Endothelial cell of umbilical vein (primary cell): ENCODE results near the gene CNTNAP1. TPM values are rescaled to one million over a fixed set of nuclear protein-coding genes. Genes with fewer than 3 reads are reported as not detected.

Experiments
- BruUV-seq: library from RNA; stranded (reverse); fragments of 400-500 nt; replicated peaks from 2 replicates; lab custom pipeline; 2021; lab: Mats Ljungman, UMichigan
- CTCF ChIA-PET: fragments of 300-600, 350-600 bp; sonication (Branson Sonifier 250); formaldehyde crosslinking; loops from one replicate; lab custom pipeline; 2021; ENCODE audit warnings: antibody characterized with exemption, inconsistent platforms; lab: Charles Lee
- POLR2A ChIA-PET: fragments of 300-600, 350-600 bp; sonication (Branson Sonifier 250); formaldehyde crosslinking; loops from one replicate; lab custom pipeline; 2021; ENCODE audit warnings: antibody characterized with exemption, inconsistent platforms; lab: Charles Lee
- DNase-seq: peaks from one replicate; pipeline ENCODE4 v3.0.0-alpha.2; 2011; ENCODE audit warnings: low read depth, low spot score
- FAIRE-seq: peaks from 2 replicates; lab custom pipeline; 2011; peaks lifted over from hg19 to GRCh38; lab: Jason Lieb, UNC
- H2AFZ ChIP-seq: 2 replicates; pipeline ENCODE4 v1.6.0; 2012; ENCODE audit warnings: low read depth, low read length, control low read depth, inconsistent platforms
- H3K27ac ChIP-seq: 2 replicates; pipeline ENCODE4 v1.5.1; 2011; ENCODE audit warnings: low read depth, mild to moderate bottlenecking, control low read depth, low read length, moderate library complexity; ENCODE audit not compliant: insufficient read depth
- H3K27me3 ChIP-seq, 2 experiments: 2 replicates each; pipeline versions ENCODE4 v1.6.0 to v1.6.1; 2011; ENCODE audit warnings: low read length in 2 of 2, mixed read lengths in 1 of 2; ENCODE audit not compliant: control insufficient read depth in 2 of 2, insufficient read depth in 2 of 2
- H3K36me3 ChIP-seq, 2 experiments: 2 replicates in 1 of 2; 3 replicates in 1 of 2; pipeline ENCODE4 v1.5.1; 2011; ENCODE audit warnings: low read length in 2 of 2, mild to moderate bottlenecking in 1 of 2, moderate library complexity in 1 of 2; ENCODE audit not compliant: control insufficient read depth in 2 of 2, insufficient read depth in 2 of 2; ENCODE audit errors: extremely low read depth in 1 of 2
- H3K4me1 ChIP-seq: 3 replicates; pipeline ENCODE4 v1.5.1; 2011; ENCODE audit warnings: mild to moderate bottlenecking, low read length; ENCODE audit not compliant: control insufficient read depth, insufficient read depth; ENCODE audit errors: extremely low read depth
- H3K4me2 ChIP-seq: 2 replicates; pipeline ENCODE4 v1.6.1; 2011; ENCODE audit warnings: low read length, control low read depth, mixed read lengths; ENCODE audit not compliant: insufficient read depth
- H3K4me3 ChIP-seq, 3 experiments: fragments of 200-600 bp in 1 of 3; sonication (generic), shearing (Covaris generic) in 1 of 3; replicated peaks in 1 of 3; 2 replicates each; pipeline ENCODE4 v1.5.1; 2011 to 2016; ENCODE audit warnings: control low read depth in 3 of 3, low read length in 3 of 3, mild to moderate bottlenecking in 2 of 3, inconsistent platforms in 1 of 3, low read depth in 1 of 3, moderate library complexity in 1 of 3; ENCODE audit not compliant: insufficient read depth in 1 of 3
- H3K79me2 ChIP-seq: 2 replicates; pipeline ENCODE4 v1.6.0; 2012; ENCODE audit warnings: low read length, inconsistent platforms; ENCODE audit not compliant: control insufficient read depth, insufficient read depth
- H3K9ac ChIP-seq: replicated peaks from 2 replicates; pipeline ENCODE3; 2011; ENCODE audit warnings: low read length, control low read depth; ENCODE audit not compliant: insufficient read depth; ENCODE audit errors: extremely low read depth
- H3K9me1 ChIP-seq: replicated peaks from 3 replicates; pipeline ENCODE4 v1.6.0; 2011; ENCODE audit warnings: mild to moderate bottlenecking, low read length; ENCODE audit not compliant: control insufficient read depth, insufficient read depth; ENCODE audit errors: extremely low read depth
- H3K9me3 ChIP-seq: replicated peaks from 2 replicates; pipeline ENCODE4 v1.5.1; 2012; ENCODE audit warnings: low read length, inconsistent platforms; ENCODE audit not compliant: control insufficient read depth, insufficient read depth
- H4K20me1 ChIP-seq: replicated peaks from 2 replicates; pipeline ENCODE3; 2011; ENCODE audit warnings: mild to moderate bottlenecking, low read length; ENCODE audit not compliant: control insufficient read depth, insufficient read depth; ENCODE audit errors: extremely low read depth
- EZH2 ChIP-seq: IDR thresholded peaks from 2 replicates; pipeline ENCODE4 v1.6.1; 2012; ENCODE audit warnings: borderline replicate concordance, low read depth, mild to moderate bottlenecking, moderate library complexity, low read length, inconsistent platforms; ENCODE audit not compliant: severe bottlenecking
- FOS ChIP-seq: IDR thresholded peaks from 2 replicates; pipeline ENCODE4 v1.6.1; 2011; ENCODE audit warnings: mild to moderate bottlenecking, low read length, moderate library complexity, borderline replicate concordance; ENCODE audit not compliant: insufficient read depth
- GATA2 ChIP-seq: IDR thresholded peaks from 2 replicates; pipeline ENCODE4 v1.7.0; 2011; ENCODE audit warnings: low read depth, mild to moderate bottlenecking, moderate library complexity, mixed read lengths, low read length; ENCODE audit not compliant: insufficient read length, insufficient read depth
- MAX ChIP-seq: IDR thresholded peaks from 2 replicates; pipeline ENCODE4 v1.6.1; 2011; ENCODE audit not compliant: insufficient read depth, insufficient read length
- MYC ChIP-seq: IDR thresholded peaks from one replicate; pipeline ENCODE4 v1.6.1; 2011; ENCODE audit warnings: mild to moderate bottlenecking, low read depth, low read length
- POLR2A ChIP-seq: IDR thresholded peaks from 2 replicates; pipeline ENCODE4 v1.6.1; 2012; ENCODE audit warnings: low read depth, mild to moderate bottlenecking, control low read depth, low read length
- POLR2AphosphoS5 ChIP-seq: IDR thresholded peaks from 2 replicates; pipeline ENCODE4 v1.6.1; 2012; ENCODE audit warnings: low read depth, mild to moderate bottlenecking, control low read depth, low read length, moderate library complexity; ENCODE audit not compliant: insufficient read depth
- dilution Hi-C: fragments of 300-500 bp; cut with MboI; formaldehyde crosslinking; loops from one replicate; pipeline ENCODE4 v1.15.0; 2019; ENCODE audit warnings: low sequenced_read_pairs; ENCODE audit not compliant: extremely low pct_ligation_motif_present
- intact Hi-C: fragments of 100-400 bp; cut with micrococcal nuclease; formaldehyde crosslinking; loops from one replicate; pipeline ENCODE4 v1.10.0; 2022
- polyA plus RNA-seq, 4 experiments: library from polyadenylated mRNA; depleted of rRNA in 3 of 4; stranded (reverse) in 3 of 4; unstranded in 1 of 4; fragments of >200 nt; gene quantifications; 2 replicates each; pipeline versions ENCODE4 v1.2.1 to v1.2.3, GENCODE V29; 2011 to 2012; ENCODE audit warnings: missing spikeins in 1 of 4
- total RNA-seq: library from RNA; stranded (reverse); gene quantifications from 2 replicates; pipeline ENCODE4 v1.2.3, GENCODE V29; 2021

CNTNAP1 gene
- total and polyA plus RNA-seq, 2 donors (not counting 3 experiments of a cell fraction or from before 2014, with no cell fraction given), result 26.3 to 44.8 TPM

GRCh38 chr17:42744283-42744805 lies 62.0 kb downstream of the CNTNAP1 start:
- DNase-seq, result no peak
- Histone ChIP-seq H3K4me2 (peak overlapping the region; percentile 57), H3K4me1 (peaks cover 10% of the 10 kb centered on the region), H3K9me3 (no peaks in the 10 kb centered on the region), H3K79me2 (peaks cover 3% of the 10 kb centered on the region), H3K4me3 (peak overlapping the region; percentile 43 to 72 (median 53)), H3K36me3 (no peaks in the 10 kb centered on the region), H3K9me1 (no peaks in the 10 kb centered on the region), H4K20me1 (no peaks in the 10 kb centered on the region), H3K27ac (peak overlapping the region; percentile 65), H3K9ac (peak overlapping the region; percentile 76), H3K27me3 (no peaks in the 10 kb centered on the region), H2AFZ (peak overlapping the region; percentile 81)
- dilution Hi-C loops, result no loop called here
- BruUV-seq, result TSS peak; percentile 50
- ChIA-PET CTCF (interaction anchor here (1.0 to 4.2 kb wide), 3 partner anchors 19 to 39 kb away, joined by 3 to 30 read pairs (median 3); partner anchors contain the start of gene VPS25), POLR2A (no interaction called here)
- intact Hi-C loops, result loop anchor here (1.0 to 5.0 kb wide), 3 partner anchors 19 to 78 kb away; partner anchors contain the start of genes BECN1, CNTD1 and COA3
- FAIRE-seq, result no peak
- TF ChIP-seq MAX (peak; percentile 28), EZH2 (no peak), FOS (no peak), POLR2A (peak; percentile 62)

- POLR2A ChIA-PET, result no interaction called here
- no peaks in the 10 kb centered on the region for H3K9me3 ChIP-seq
- H3K4me2 ChIP-seq, result peak within 1 kb of the TSS; percentile 57
- no peaks in the 10 kb centered on the region for H3K27me3 ChIP-seq
- no peaks in the 10 kb centered on the region for H3K36me3 ChIP-seq
- FAIRE-seq (peak; percentile 90), DNase-seq (peak; percentile 96)
- H3K4me3 ChIP-seq, result peak within 1 kb of the TSS; percentile 43 to 72 (median 53)
- H3K9ac ChIP-seq, result peak within 1 kb of the TSS; percentile 76
- intact Hi-C loops (loop anchor here (1.0 to 5.0 kb wide), 3 partner anchors 18 to 77 kb away; partner anchors contain the start of genes BECN1, CNTD1 and COA3), dilution Hi-C loops (no loop called here)
- no TSS peak for BruUV-seq
- H2AFZ ChIP-seq, result peak within 1 kb of the TSS; percentile 97
- peaks cover 10% of the 10 kb centered on the region for H3K4me1 ChIP-seq
- no peaks in the 10 kb centered on the region for H4K20me1 ChIP-seq
- peak within 1 kb of the TSS; percentile 65 for H3K27ac ChIP-seq
- no peaks in the 10 kb centered on the region for H3K9me1 ChIP-seq
- CTCF ChIA-PET, result interaction anchor here (4.2 kb wide), 1 partner anchor 18 kb away, joined by 30 read pairs; no protein-coding TSS in a partner anchor
- peaks cover 3% of the 10 kb centered on the region for H3K79me2 ChIP-seq
- TF ChIP-seq MAX, result peak; percentile 71
- peak; percentile 52 for TF ChIP-seq POLR2AphosphoS5
- no peak for TF ChIP-seq MYC
- no peak for TF ChIP-seq EZH2
- no peak for TF ChIP-seq GATA2
- peak; percentile 58 for TF ChIP-seq POLR2A
Measured at GRCh38 chr17:42744806-42745617, 62.7 kb downstream of the CNTNAP1 start, which contains the start of gene EZH1. Gene EZH1 (minus strand): TSS chr17:42745040. CDS start chr17:42728941, 16,099 bp downstream.
